NCI-H1048 (cell line): ENCODE data around the gene ADCY2.

Experiments used
- DNase-seq: peaks from one replicate; lab custom pipeline; 2025; lab: John Stamatoyannopoulos, UW

Gene ADCY2

GRCh38 chr5:7395947-7396712 is at the start of gene ADCY2:
Gene ADCY2 (plus strand): TSS chr5:7396138. CDS start chr5:7396297, 159 bp downstream.
- DNase-seq: no peak

GRCh38 chr5:7347377-7347776 is 48.6 kb upstream of the ADCY2 start:
- no peak for DNase-seq

- no peak for DNase-seq
These were observed 47.6 kb upstream of the ADCY2 start for GRCh38 chr5:7348168-7348854.

- DNase-seq: no peak
These were observed 34.3 kb upstream of the ADCY2 start for GRCh38 chr5:7361593-7361992.

GRCh38 chr5:7363067-7363677 is 32.8 kb upstream of the ADCY2 start:
- no peak for DNase-seq

DNA sequence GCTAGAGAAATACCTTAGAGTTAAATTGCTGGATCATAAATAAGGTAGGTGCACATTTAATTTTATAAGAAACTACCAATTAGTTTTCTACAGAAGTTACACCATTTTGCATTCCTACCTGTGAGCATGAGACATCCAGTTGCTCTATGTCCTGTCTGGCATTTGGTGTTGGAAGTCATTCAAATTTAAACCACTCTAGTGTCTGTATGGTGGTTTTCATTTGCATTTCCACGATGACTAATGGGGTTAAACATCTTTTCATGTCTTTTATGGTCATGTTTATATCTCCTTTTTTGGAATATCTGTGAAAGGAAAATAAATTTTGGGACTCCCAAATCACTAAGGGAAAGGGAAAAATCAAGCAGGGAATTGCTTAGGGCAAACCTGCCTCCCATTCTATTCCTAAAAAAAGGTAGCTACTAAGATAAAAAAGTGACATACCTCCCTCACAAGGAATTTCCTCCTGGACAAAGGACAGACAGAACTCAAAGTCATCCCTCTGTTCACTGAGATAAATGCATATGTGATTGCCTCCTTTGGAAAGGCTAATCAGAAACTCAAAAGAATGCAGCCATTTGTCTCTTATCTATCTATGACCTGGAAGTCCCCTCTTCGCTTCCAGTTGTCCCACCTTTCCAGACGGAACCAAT is 31.6 kb upstream of the ADCY2 start:
- no peak for DNase-seq

- DNase-seq: no peak
These were observed 28.2 kb upstream of the ADCY2 start for GRCh38 chr5:7367780-7368179.

GRCh38 chr5:7372399-7372798 is 23.5 kb upstream of the ADCY2 start:
- DNase-seq: no peak

DNA sequence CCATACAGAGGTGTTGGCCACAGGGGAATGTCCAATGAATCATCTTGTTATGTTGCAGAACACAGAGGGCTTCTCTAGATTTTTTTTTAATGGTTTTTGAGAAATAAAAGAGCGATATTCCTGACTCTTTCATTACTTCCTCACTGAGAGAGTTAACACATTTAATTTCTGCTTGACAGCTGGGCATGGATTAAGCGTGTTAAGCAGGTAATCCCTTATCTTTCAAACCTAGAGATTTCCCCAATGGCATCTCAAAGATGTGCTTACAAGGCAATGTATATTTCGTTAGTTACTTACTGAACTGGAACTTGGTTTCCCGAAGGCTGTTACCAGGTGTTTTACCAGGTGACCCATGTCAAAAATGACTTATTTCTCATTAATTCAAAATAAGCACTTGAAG is 21.8 kb upstream of the ADCY2 start:
- DNase-seq: no peak

DNA sequence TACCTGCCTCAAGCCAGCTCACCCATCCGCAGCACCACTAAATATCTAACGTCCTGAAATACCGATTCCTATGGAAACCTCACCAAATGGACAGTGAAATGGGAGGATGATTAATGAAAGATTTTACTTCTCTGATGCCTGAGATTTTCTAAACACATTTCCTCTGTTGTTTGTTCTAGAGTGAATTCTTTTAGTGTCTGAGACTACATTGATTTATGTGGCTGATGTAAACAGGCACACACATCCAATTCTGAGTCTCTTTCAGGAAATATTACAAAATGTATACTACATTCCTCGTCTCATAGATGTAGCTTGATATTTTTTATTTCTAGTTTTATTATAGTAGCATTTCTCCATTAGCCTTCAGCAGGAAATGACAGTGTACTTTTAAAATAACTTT is 20.5 kb upstream of the ADCY2 start:
- DNase-seq: no peak

GRCh38 chr5:7376871-7377270 is 19.1 kb upstream of the ADCY2 start:
- no peak for DNase-seq

DNA sequence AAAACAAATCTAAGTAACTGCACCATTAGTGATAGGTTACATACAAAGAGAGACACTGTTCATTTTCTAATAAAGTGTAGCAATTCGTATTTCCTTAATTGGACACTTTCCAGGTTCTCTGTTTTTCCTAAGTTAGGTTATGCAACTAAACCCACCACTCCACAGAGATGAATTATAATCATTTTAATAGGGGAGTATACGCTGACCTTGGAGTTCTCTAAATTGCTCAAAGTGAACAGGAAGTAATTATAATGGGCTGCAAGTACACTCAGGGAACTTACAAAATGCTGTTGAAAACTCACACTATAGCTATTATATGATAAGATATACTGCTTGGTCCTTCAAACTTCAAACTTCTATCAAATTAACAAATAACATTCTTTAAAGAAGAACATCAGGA is 18.2 kb upstream of the ADCY2 start:
- no peak for DNase-seq

GRCh38 chr5:7382588-7382987 is 13.3 kb upstream of the ADCY2 start:
- no peak for DNase-seq

- DNase-seq: no peak
These were observed 10.3 kb upstream of the ADCY2 start for GRCh38 chr5:7385681-7386080.

GRCh38 chr5:7388553-7388952 is 7.4 kb upstream of the ADCY2 start:
- no peak for DNase-seq

DNA sequence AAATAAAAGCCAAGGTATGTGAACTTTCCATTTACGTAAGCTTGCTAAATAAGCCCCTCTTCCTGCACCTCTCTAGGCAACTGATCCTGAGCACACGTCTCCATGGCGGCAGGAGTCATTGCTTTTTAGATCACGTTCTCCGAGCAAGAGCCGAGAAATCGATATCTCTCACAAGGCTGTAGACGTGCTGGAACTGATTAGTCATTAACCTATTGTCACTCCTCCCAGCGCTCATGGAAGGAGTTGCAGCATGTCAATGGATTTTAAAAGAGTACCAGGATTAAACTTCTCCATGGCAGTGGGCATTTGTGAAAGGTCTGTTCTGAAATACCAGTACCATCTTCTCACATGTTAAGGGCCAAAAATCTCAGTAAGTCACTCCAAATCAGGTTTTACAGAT is 4.7 kb upstream of the ADCY2 start:
- DNase-seq: no peak

- no peak for DNase-seq
These were observed 3.9 kb upstream of the ADCY2 start for GRCh38 chr5:7391814-7392692.

DNA sequence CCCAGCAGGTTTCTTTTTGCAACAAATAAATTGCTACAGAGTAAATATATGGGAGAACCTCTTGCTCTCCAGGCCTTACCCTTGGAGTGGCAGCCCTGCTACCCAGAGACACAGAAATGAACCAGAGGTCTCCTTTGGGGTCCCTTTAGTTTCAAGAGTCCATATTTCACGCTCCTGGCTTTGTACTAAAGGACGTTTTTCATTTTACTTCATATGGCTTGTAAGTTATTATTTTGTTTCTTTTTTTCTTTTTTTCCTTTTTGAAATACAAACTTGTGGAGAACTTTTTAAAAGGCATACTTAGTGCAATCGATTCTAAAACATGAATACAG is 3.3 kb upstream of the ADCY2 start:
- DNase-seq: no peak

DNA sequence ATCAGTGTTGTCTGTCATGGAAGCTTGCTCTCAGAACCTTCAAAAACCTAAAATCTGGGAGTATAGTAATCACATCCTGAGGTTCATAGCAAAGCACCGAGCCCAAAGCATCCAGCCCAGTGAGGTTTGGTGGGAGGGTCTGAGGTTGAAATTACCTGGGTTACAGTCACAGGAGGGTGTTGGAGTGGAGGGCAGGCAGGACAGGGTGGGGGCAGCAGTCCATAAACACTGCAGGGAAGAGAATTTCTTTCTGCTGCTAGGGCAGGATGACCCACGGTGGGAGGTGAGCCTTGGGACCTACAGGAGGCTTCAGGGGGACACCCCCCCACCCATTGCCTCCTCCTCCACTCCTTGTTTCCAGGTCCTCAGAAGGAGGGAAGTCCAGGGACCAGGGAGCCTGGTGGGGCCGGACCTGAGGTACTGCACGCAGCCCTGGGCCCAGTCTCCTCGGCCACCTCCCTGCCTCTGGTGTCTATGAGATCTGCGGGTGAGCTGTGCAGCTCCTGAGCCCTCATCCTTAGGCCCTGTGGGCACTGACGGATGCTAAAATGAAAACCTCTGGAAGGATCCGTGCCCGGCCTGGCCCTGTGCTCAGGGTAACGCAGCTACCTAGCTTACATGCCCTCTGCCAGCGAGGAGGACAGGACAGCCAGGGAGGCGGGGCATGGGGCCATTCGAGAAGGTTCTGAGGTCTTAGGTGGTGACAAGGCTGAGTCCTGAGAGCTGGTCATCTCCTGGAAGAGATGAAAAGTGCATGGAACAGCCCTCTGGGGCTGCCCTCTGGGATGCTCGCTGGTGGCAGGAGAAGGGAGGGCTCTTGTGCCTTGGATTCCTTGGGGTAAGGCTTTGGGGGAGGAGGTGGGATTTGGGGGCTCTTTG is 1.8 kb upstream of the ADCY2 start:
- no peak for DNase-seq

GRCh38 chr5:7394889-7395431 is 978 bp upstream of the ADCY2 start:
- no peak for DNase-seq
